Heart left ventricle (tissue), 16 donors: Measurements from ENCODE around the gene PREP. TPM values are rescaled to one million over a fixed set of nuclear protein-coding genes. Genes with fewer than 3 reads are reported as not detected.

Experiments used
- ATAC-seq, 4 donors: fragments of 200-7000 bp; cut with Tn5 transposase; one replicate each; pipeline ENCODE4 v1.9.1; 2020 to 2022; ENCODE audit warnings: moderate library complexity in 4 of 4, mild to moderate bottlenecking in 3 of 4, moderate number of reproducible peaks in 1 of 4
- DNase-seq, 5 donors: peaks; one replicate each; pipeline ENCODE4 v3.0.0-alpha.2; 2020
- H3K27ac ChIP-seq, 12 donors: fragments of 200-600 bp; sonication (generic) in 4 of 12; one replicate each; pipeline versions ENCODE4 v1.5.0 to v1.8.0; 2016 to 2022; ENCODE audit warnings: mild to moderate bottlenecking in 2 of 12
- H3K27me3 ChIP-seq, 9 donors: fragments of 200-600 bp; sonication (generic) in 2 of 9; one replicate each; pipeline versions ENCODE4 v1.5.1 to v1.8.0; 2016 to 2022; ENCODE audit warnings: mild to moderate bottlenecking in 3 of 9
- H3K36me3 ChIP-seq, 9 donors: fragments of 200-600 bp; sonication (generic) in 2 of 9; one replicate each; pipeline versions ENCODE4 v1.5.0 to v1.8.0; 2018 to 2022; ENCODE audit warnings: mild to moderate bottlenecking in 2 of 9
- H3K4me1 ChIP-seq, 12 donors: fragments of 200-600 bp; sonication (generic) in 4 of 12; one replicate each; pipeline versions ENCODE4 v1.5.0 to v1.8.0; 2016 to 2022; ENCODE audit warnings: mild to moderate bottlenecking in 3 of 12
- H3K4me3 ChIP-seq, 12 donors: fragments of 200-600 bp; sonication (generic) in 4 of 12; one replicate each; pipeline versions ENCODE4 v1.5.0 to v1.8.0; 2017 to 2022; ENCODE audit warnings: mild to moderate bottlenecking in 9 of 12, moderate library complexity in 4 of 12
- H3K9me3 ChIP-seq, 12 donors: fragments of 200-600 bp; sonication (generic) in 4 of 12; one replicate each; pipeline versions ENCODE4 v1.5.0 to v1.8.0; 2016 to 2022; ENCODE audit warnings: mild to moderate bottlenecking in 1 of 12
- CTCF ChIP-seq, 12 donors: fragments of 200-600 bp; sonication (generic) in 4 of 12; IDR thresholded peaks; one replicate each; pipeline versions ENCODE4 v1.5.0 to v1.8.0; 2018 to 2022; ENCODE audit warnings: antibody characterized with exemption in 12 of 12, mild to moderate bottlenecking in 5 of 12
- POLR2A ChIP-seq, 2 donors: fragments of 450-650 bp; IDR thresholded peaks; one replicate each; pipeline ENCODE4 v1.6.1; 2017; ENCODE audit warnings: antibody characterized with exemption in 2 of 2, mild to moderate bottlenecking in 2 of 2, moderate library complexity in 2 of 2
- WGBS, 4 donors: extraction: QIAGEN DNeasy Blood & Tissue Kit in 2 of 4; methylation state at CpG; one replicate each; pipeline versions ENCODE4 v1.1.5 to v1.1.7; 2013 to 2018; 5-methylcytosine and 5-hydroxymethylcytosine counted together
- intact Hi-C, 10 donors: fragments of 100-400 bp; cut with DNase I; formaldehyde crosslinking; loops; one replicate each; pipeline versions ENCODE4 v1.11.1 to v1.14.2; 2022
- polyA plus RNA-seq, 2 donors: library from polyadenylated mRNA; stranded (reverse); fragments of 200-250 nt; gene quantifications; one replicate each; pipeline ENCODE4 v1.2.3, GENCODE V29; 2013
- total RNA-seq, 9 donors: library from RNA; depleted of rRNA in 2 of 9; stranded (reverse); fragments of >200 nt in 2 of 9; fragmentation: NEBNext Ultra II Directional in 3 of 9; extraction: Animal tissue kit (Norgen Biotek cat#: 25700) in 3 of 9; gene quantifications; one replicate each; pipeline versions ENCODE4 v1.1.0 to v1.2.4, GENCODE V29; 2016 to 2023
- donor health status: ischemic (EF 13 %, LVEDD 7.1; RV severe dilation, severe dysfunction).
- donor health status: healthy with polysubstance abuse.
- donor health status: DM: no; HTN: yes; CAD: no.
- donor health status: DM: no; HTN: no; CAD: no.
- donor health status: ischemic (EF 25% LVEDD 6.9; RV normal size, moderate dysfunction).
- donor health status: ischemic (EF 25% LVEDD 5.7; RV mildly dilated, moderate dysfunction).
- donor health status: healthy.
- donor health status: DM: yes; HTN: yes; CAD: no.
- donor health status: ischemic (EF 35%, LVEDD 5.7; RV mildly dilated, moderate dysfunction).
- donor health status: nonischemic (EF 11% LVEDD 7.7; RV severe dilation, severe dysfunction).
- donor health status: DM: yes; HTN: yes; CAD: no.
- donor health status: PGD.
- donor health status: ischemic (EF 29% LVEDD 5.4; RV normal size, mild dysfunction).
- donor health status: nonischemic (EF 23%, LVEDD 6.1; RV moderate dilation, normal function).

The PREP gene
- total and polyA plus RNA-seq, 11 donors = 13.1 to 35.9 (median 29.6) TPM

GRCh38 chr6:105330364-105330763 is 72.5 kb downstream of the PREP start:
- TF ChIP-seq CTCF (IDR thresholded peaks at IDR 0.05) = no peak
- TF ChIP-seq POLR2A (IDR thresholded peaks at IDR 0.05) = no peak
- DNase-seq (no peak), ATAC-seq (peak in 3 of 4 donors; percentile 18 to 40 (median 32))
- Histone ChIP-seq H3K4me3 (no peak overlapping the region), H3K9me3 (no peaks in the 10 kb centered on the region), H3K27ac (no peak overlapping the region), H3K4me1 (peaks cover 0 to 35% (median 12%) of the 10 kb centered on the region in 12 donors), H3K27me3 (no peaks in the 10 kb centered on the region), H3K36me3 (peaks cover 0 to 80% (median 40%) of the 10 kb centered on the region in 9 donors)
- 56 to 71% (median 67%) methylated on average over 3 of the region's 3 CpGs for WGBS, 4 donors
- intact Hi-C loops = no loop called here

- DNase-seq (no peak), ATAC-seq (peak in 3 of 4 donors; percentile 68 to 86 (median 70))
- no peak overlapping the region for H3K4me3 ChIP-seq
- no peaks in the 10 kb centered on the region for H3K27me3 ChIP-seq
- 62 to 68% (median 66%) methylated on average over 9 of the region's 9 CpGs for WGBS, 4 donors
- peak overlapping the region in 4 of 12 donors; percentile 21 to 46 (median 41) for H3K27ac ChIP-seq
- TF ChIP-seq CTCF (IDR thresholded peaks at IDR 0.05) = no peak
- no peak for TF ChIP-seq POLR2A (IDR thresholded peaks at IDR 0.05)
- H3K36me3 ChIP-seq = peaks cover 0 to 97% (median 54%) of the 10 kb centered on the region in 9 donors
- H3K4me1 ChIP-seq = peaks cover 0 to 35% (median 12%) of the 10 kb centered on the region in 12 donors
- intact Hi-C loops = no loop called here
- no peaks in the 10 kb centered on the region for H3K9me3 ChIP-seq
These were observed 75.8 kb downstream of the PREP start for GRCh38 chr6:105326833-105327770.

- H3K4me1 ChIP-seq = peaks cover 0 to 30% (median 12%) of the 10 kb centered on the region in 12 donors
- no peak overlapping the region for H3K4me3 ChIP-seq
- peak overlapping the region in 2 of 12 donors; percentile 4 to 43 for H3K27ac ChIP-seq
- ATAC-seq (peak in 3 of 4 donors; percentile 23 to 72 (median 69)), DNase-seq (no peak)
- intact Hi-C loops = no loop called here
- peaks cover 0 to 97% (median 48%) of the 10 kb centered on the region in 9 donors for H3K36me3 ChIP-seq
- 30 to 43% (median 35%) methylated on average over 2 of the region's 2 CpGs for WGBS, 4 donors
- no peak for TF ChIP-seq CTCF (IDR thresholded peaks at IDR 0.05)
- no peaks in the 10 kb centered on the region for H3K9me3 ChIP-seq
- H3K27me3 ChIP-seq = no peaks in the 10 kb centered on the region
These were observed 76.7 kb downstream of the PREP start for GRCh38 chr6:105326216-105326615.

- peaks cover 0 to 95% (median 47%) of the 10 kb centered on the region in 9 donors for H3K36me3 ChIP-seq
- DNase-seq (no peak), ATAC-seq (no peak)
- WGBS, 4 donors = 86 to 89% (median 87%) methylated on average over 9 of the region's 9 CpGs
- peaks cover 0 to 25% (median 12%) of the 10 kb centered on the region in 12 donors for H3K4me1 ChIP-seq
- intact Hi-C loops = no loop called here
- no peaks in the 10 kb centered on the region for H3K27me3 ChIP-seq
- no peak overlapping the region for H3K27ac ChIP-seq
- H3K9me3 ChIP-seq = no peaks in the 10 kb centered on the region
- TF ChIP-seq CTCF (IDR thresholded peaks at IDR 0.05) (no peak), POLR2A (IDR thresholded peaks at IDR 0.05) (no peak)
- no peak overlapping the region for H3K4me3 ChIP-seq
These were observed 78.4 kb downstream of the PREP start for GRCh38 chr6:105324386-105324950.
